Activated naive CD4-positive, alpha-beta T cell treated with anti-CD3 and anti-CD28 coated beads for 36 hours (primary cell): ENCODE measurements around the gene FBXO3. TPM values are rescaled to one million over a fixed set of nuclear protein-coding genes. Genes with fewer than 3 reads are reported as not detected.
A peak's percentile ranks its signal among the peaks of the same experiment; 100 is the strongest.

ENCODE experiments used
- CTCF ChIA-PET: fragments of 350-600 bp; sonication (Branson Sonifier 250); formaldehyde crosslinking; loops from one replicate; lab custom pipeline; 2021; ENCODE audit warnings: antibody characterized with exemption; lab: Charles Lee
- DNase-seq: peaks from one replicate; pipeline ENCODE4 v3.0.0-alpha.2; 2020
- H3K27ac Mint-ChIP-seq: one replicate; pipeline ENCODE4 v1.8.0; 2021; ENCODE audit warnings: mild to moderate bottlenecking, mixed read lengths
- H3K27me3 Mint-ChIP-seq: one replicate; pipeline ENCODE4 v1.8.0; 2021; ENCODE audit warnings: low read depth, mixed read lengths
- H3K36me3 Mint-ChIP-seq: one replicate; pipeline ENCODE4 v1.8.0; 2021; ENCODE audit warnings: low read depth, mixed read lengths
- H3K4me1 Mint-ChIP-seq: one replicate; pipeline ENCODE4 v1.8.0; 2021; ENCODE audit warnings: low read depth, mixed read lengths
- H3K4me3 Mint-ChIP-seq: one replicate; pipeline ENCODE4 v1.8.0; 2021; ENCODE audit warnings: mild to moderate bottlenecking, moderate library complexity, mixed read lengths
- H3K9me3 Mint-ChIP-seq: one replicate; pipeline ENCODE4 v1.8.0; 2021; ENCODE audit warnings: mixed read lengths
- intact Hi-C: fragments of 100-400 bp; cut with micrococcal nuclease; formaldehyde crosslinking; loops from one replicate; pipeline ENCODE4 v1.15.1; 2023
- total RNA-seq, 2 experiments: library from RNA; stranded (reverse); gene quantifications; one replicate each; pipeline ENCODE4 v1.2.3, GENCODE V29; 2021

FBXO3 gene
- total RNA-seq, 2 experiments from 2014 or later, result 12.2 to 12.9 TPM

DNA sequence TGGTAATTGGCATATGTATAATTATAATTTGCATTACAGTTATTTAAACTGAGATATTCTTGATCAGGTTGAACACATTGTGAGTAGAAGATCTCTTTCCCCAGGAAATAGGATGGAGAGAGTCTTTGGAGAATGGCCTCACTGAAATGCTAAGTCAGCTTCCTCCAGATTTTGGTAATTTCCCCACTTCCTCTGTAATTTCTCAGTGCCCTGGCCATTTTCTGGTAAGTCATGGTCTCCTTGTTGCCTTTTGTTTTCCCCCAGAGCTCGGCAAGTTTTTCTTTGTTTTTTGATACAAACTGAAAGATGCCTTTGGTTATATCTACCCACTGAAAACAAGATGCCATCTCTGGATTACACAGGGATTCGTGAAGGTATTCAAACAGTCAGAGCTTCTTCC, 12.8 kb upstream of the FBXO3 start:
- Mint-ChIP-seq H3K36me3 (no peaks in the 10 kb centered on the region), H3K27me3 (peaks cover 32% of the 10 kb centered on the region), H3K9me3 (no peaks in the 10 kb centered on the region), H3K4me3 (no peak overlapping the region), H3K4me1 (peaks cover 4% of the 10 kb centered on the region), H3K27ac (no peak overlapping the region)
- CTCF ChIA-PET, result interaction anchor here (3.1 kb wide), 1 partner anchor 20 kb away, joined by 17 read pairs; no protein-coding TSS in a partner anchor
- intact Hi-C loops, result no loop called here
- no peak for DNase-seq

DNA sequence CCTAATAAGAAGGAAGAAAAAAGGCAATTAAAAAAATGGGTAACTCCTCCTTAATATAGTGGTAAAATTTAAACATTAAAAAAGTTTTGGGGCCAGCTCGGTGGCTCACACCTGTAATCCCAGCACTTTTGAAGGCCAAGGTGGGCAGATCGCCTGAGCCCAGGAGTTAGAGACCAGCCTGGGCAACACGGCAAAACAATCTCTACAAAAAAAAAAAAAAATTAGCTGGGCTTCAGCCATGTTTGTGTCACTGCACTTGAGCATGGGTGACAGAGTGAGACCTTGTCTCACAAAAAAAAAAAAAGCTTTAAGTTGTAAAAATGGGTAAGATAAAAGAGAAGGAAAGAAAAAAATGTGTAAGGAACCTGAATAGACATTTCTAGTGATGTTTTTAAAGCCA, 11.3 kb upstream of the FBXO3 start:
- peaks cover 4% of the 10 kb centered on the region for H3K4me1 Mint-ChIP-seq
- H3K27me3 Mint-ChIP-seq, result peaks cover 29% of the 10 kb centered on the region
- CTCF ChIA-PET, result interaction anchor here (0.7 to 3.1 kb wide), 2 partner anchors 21 to 483 kb away, joined by 4 to 17 read pairs; no protein-coding TSS in a partner anchor

DNA sequence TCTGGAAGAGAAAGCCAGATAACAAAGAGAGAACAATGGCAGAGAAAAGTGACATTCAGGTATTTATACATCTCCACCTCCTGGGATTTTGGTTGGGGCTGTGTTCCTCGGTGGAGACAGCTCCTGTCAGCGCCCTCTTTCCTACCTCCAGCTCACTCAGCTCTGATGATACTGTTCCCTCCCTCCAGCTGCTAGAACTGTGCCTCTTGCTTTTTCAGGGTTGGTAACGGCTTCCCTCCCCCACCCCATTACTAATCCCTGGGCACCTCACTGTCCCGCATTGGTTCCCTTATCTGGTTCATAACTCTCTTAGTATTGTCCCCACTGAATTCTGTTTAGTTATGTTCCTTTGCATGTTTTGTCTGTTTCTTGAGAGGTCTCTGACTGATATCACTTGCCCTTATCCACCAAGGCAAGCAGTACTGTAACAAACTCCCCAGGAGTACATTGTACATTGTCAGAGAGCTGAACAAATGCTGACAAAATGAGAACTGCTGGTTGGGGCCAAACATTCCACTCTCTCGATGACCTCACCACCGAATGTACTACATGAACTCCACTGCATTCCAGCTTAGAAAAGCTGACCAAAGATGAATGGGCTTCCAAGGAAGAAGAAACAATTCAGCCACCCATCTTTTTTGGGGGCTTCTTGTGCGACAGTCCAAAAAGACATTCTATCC, 5.7 kb upstream of the FBXO3 start:
- Mint-ChIP-seq H3K36me3 (no peaks in the 10 kb centered on the region), H3K27ac (no peak overlapping the region), H3K27me3 (peaks cover 28% of the 10 kb centered on the region), H3K4me1 (peaks cover 9% of the 10 kb centered on the region), H3K9me3 (no peaks in the 10 kb centered on the region), H3K4me3 (no peak overlapping the region)
- intact Hi-C loops, result loop anchor here (10.0 kb wide), 2 partner anchors 885 to 1195 kb away; partner anchors contain the start of genes EIF3M and QSER1
- CTCF ChIA-PET, result interaction anchor here (1.2 kb wide), 1 partner anchor 208 kb away, joined by 3 read pairs; no protein-coding TSS in a partner anchor
- DNase-seq, result no peak

More for the DNA sequence above, 11.3 kb upstream of the FBXO3 start:
- Mint-ChIP-seq H3K9me3 (no peaks in the 10 kb centered on the region), H3K4me3 (no peak overlapping the region), H3K27ac (no peak overlapping the region), H3K36me3 (no peaks in the 10 kb centered on the region)
- intact Hi-C loops, result no loop called here
- no peak for DNase-seq

DNA sequence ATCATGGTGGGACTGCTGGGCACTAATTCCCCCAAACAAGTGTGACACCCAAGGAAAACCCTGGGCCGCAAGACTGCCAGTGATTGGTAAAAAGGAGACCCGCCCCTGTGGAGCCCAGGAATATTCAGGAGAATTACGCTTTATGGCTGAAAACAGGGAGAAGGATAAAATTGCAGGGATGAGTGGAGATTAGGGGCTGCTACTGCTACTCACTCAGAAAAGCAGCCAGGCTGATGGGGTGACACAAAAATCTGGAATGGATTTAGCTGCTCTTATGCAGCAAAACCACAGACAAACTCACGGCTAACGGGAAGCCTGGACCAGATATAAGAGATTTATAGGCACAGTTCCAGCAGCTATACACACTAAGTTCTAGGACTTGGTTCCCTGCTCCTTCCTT, 4.4 kb upstream of the FBXO3 start:
- Mint-ChIP-seq H3K27me3 (peaks cover 23% of the 10 kb centered on the region), H3K27ac (no peak overlapping the region)
- intact Hi-C loops, result loop anchor here (10.0 kb wide), 2 partner anchors 884 to 1194 kb away; partner anchors contain the start of genes EIF3M and QSER1

DNA sequence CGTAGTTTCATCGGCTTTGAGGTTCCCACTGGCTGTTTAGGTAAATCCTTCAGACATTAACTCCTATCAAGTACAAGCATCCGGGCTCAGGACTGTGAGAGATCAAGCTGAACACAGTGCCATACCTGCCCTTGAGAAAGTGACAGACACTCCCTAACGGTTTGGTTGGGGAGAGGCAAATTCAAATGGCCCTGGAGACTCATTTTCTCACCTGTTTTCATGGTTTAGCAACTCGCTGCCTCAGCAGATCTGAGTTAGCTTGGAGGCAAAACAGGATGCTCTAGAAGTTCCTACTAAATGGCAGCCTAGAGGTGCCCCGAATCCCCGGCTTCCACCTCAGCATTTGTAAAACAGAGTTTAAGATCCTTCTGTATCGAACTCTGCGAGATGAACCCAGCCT, 3.6 kb upstream of the FBXO3 start:
- Mint-ChIP-seq H3K36me3 (no peaks in the 10 kb centered on the region), H3K4me3 (no peak overlapping the region), H3K4me1 (peaks cover 17% of the 10 kb centered on the region), H3K27me3 (peaks cover 22% of the 10 kb centered on the region), H3K9me3 (no peaks in the 10 kb centered on the region), H3K27ac (no peak overlapping the region)
- CTCF ChIA-PET, result interaction anchor here (1.0 kb wide), 1 partner anchor 10 kb away, joined by 3 read pairs; no protein-coding TSS in a partner anchor
- intact Hi-C loops, result loop anchor here (10.0 kb wide), 2 partner anchors 883 to 1193 kb away; partner anchors contain the start of genes EIF3M and QSER1
- DNase-seq, result no peak

More for the DNA sequence above, 4.4 kb upstream of the FBXO3 start:
- DNase-seq, result no peak
- H3K4me1 Mint-ChIP-seq, result peaks cover 13% of the 10 kb centered on the region
- no peaks in the 10 kb centered on the region for H3K9me3 Mint-ChIP-seq
- CTCF ChIA-PET, result no interaction called here
- H3K4me3 Mint-ChIP-seq, result no peak overlapping the region
- H3K36me3 Mint-ChIP-seq, result no peaks in the 10 kb centered on the region

DNA sequence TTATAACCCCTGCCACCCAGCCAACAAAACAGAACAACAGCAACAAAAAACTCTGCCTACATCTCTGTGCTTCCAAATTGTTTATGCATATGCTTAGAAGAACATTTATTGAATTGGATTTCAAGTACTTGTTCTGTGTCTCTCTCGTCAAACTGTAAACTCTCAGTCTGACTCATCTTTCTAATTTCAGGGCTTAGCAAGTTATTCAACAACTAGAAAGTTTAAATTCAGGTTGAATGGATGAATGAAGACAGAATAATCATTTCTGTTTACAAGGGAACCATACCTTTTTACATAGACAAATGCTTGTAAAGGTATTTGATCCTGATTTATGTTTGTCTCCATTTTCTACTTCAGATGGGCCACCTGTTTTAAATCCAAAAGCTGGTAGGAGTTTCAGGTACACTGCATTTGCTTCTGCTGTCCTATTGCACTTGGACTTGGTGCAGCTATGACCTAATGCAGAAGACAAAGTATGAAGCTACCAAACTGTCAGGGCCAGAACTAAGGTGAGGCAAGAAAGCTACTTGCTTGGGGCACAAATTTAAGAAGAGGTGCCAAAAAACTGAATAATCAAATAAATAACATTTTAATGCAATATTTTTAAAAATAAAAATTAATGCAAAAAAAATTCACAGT, 1.6 kb upstream of the FBXO3 start:
- Mint-ChIP-seq H3K4me1 (peaks cover 32% of the 10 kb centered on the region), H3K27ac (no peak overlapping the region), H3K27me3 (peaks cover 19% of the 10 kb centered on the region), H3K4me3 (peak overlapping the region; percentile 90), H3K9me3 (no peaks in the 10 kb centered on the region), H3K36me3 (no peaks in the 10 kb centered on the region)
- CTCF ChIA-PET, result interaction anchor here (0.5 kb wide), 1 partner anchor 16 kb away, joined by 3 read pairs; no protein-coding TSS in a partner anchor
- no peak for DNase-seq
- intact Hi-C loops, result loop anchor here (2.0 to 10.0 kb wide), 3 partner anchors 737 to 1191 kb away; partner anchors contain the start of genes EIF3M, QSER1 and TCP11L1

DNA sequence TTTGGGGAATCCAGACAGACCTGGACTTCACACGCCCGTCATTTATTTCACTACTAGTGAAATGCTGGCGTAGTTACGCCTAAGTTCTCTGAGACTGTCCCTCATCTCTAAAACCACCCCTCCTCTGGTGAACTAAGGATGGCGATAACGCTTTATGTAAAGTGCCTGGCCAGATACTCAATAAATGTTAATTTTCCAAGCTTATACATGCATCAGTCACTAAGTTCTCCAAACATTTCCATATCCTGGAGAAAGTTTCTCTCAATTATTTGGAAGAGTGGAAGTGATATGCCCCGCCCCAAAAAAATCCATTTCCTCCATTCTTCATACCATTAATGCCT, 1.1 kb upstream of the FBXO3 start:
- H3K27ac Mint-ChIP-seq, result no peak overlapping the region

DNA sequence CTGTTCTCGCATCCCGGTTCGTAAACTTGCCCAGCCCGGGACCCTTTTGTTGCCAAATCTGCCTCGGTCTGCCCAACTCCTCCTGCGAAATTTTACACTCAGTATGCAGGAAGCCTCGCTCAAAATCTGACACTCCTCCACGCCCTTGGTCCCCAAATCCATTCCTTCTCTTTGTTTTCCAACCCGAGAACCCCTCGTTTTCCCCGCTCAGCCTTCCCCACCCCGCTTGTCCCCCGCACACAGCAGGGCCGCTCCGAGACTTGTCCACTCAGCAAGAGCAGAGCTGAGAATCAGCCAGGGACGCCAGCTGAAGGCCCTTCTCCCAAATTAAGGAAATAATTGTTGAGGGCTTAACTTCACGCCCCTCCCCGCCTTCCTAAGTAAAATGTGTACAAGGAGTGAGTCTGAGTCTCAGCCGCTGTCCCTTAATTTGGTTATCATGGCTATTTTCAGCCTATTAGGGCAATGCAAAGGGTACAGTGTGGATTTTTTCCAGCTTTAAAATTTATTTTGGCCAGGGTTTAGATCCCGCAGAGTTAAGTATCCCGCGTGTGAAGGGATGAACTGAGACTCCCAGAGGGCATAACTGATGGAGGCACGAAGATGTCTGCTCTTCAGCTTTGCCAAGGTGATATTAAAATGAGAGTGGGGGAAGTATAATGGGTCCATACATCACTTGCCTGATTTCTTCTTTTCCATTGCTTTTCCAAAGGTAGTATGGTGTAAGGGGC, 581 bp upstream of the FBXO3 start:
- CTCF ChIA-PET, result interaction anchor here (0.5 to 0.8 kb wide), 3 partner anchors 15 to 38 kb away, joined by 3 read pairs; no protein-coding TSS in a partner anchor

More for the DNA sequence above, 1.1 kb upstream of the FBXO3 start:
- DNase-seq, result no peak
- Mint-ChIP-seq H3K4me3 (peak overlapping the region; percentile 90), H3K36me3 (no peaks in the 10 kb centered on the region), H3K9me3 (no peaks in the 10 kb centered on the region), H3K27me3 (peaks cover 18% of the 10 kb centered on the region), H3K4me1 (peaks cover 33% of the 10 kb centered on the region)
- intact Hi-C loops, result loop anchor here (2.0 to 10.0 kb wide), 3 partner anchors 737 to 1191 kb away; partner anchors contain the start of genes EIF3M, QSER1 and TCP11L1
- CTCF ChIA-PET, result interaction anchor here (0.5 kb wide), 1 partner anchor 15 kb away, joined by 3 read pairs; no protein-coding TSS in a partner anchor

DNA sequence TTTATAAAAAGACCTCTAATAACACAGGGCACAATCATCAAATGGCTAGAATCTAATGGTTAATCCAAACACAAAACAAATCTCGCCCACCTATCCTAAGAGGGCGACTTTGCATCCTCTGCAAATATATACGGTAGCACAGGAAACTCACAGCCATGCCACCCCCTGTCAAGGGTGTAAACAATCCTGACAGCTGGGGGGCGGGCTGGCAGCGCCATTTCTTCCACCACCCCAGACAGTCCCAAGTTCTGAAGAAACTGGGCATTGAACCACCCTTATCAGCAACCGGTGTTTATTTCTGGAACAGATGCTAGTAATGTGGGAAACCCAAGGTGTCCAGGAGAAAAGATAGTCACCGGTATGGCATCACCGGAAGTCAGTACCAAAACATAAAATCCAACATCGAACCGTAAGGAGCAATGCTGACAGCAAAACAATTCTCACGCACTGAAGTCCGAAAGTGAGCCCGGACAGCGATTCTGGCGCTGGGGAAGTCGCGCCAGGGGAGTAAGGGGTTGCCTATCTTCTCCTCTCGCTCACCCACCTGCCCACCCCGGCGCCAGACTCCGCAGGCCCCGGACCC, 825 bp downstream of the FBXO3 start:
- intact Hi-C loops, result loop anchor here (2.0 to 10.0 kb wide), 3 partner anchors 515 to 1189 kb away; partner anchors contain the start of genes EIF3M and QSER1
- peak overlapping the region; percentile 90 for H3K4me3 Mint-ChIP-seq

More for the DNA sequence above, 581 bp upstream of the FBXO3 start:
- Mint-ChIP-seq H3K9me3 (no peaks in the 10 kb centered on the region), H3K4me1 (peaks cover 38% of the 10 kb centered on the region), H3K4me3 (peak overlapping the region; percentile 90), H3K27ac (no peak overlapping the region), H3K36me3 (no peaks in the 10 kb centered on the region), H3K27me3 (peaks cover 13% of the 10 kb centered on the region)
- no peak for DNase-seq
- intact Hi-C loops, result loop anchor here (1.0 to 10.0 kb wide), 7 partner anchors 39 to 1190 kb away; partner anchors contain the start of genes C11orf91, CAPRIN1, CD59 and CSTF3

DNA sequence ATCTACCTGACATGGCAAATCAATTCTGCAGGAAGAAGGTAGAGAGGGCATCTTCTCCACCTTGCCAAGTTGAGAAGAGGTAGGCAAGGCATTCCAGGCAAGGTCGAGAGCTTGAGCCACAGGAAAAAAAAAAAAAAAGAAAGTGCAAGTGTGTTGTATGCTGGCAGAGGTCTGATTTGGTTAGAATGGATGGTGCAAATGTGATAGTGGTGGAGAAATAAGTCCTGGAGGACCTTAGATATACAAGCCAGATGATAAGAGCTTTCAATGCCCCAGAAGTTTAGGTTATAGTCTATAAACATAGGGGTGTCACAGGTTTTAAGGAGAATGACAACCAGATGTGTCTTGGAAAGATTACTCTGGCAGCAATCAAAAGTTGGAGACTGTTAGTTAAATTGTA, 1.4 kb downstream of the FBXO3 start:
- Mint-ChIP-seq H3K36me3 (peaks cover 6% of the 10 kb centered on the region), H3K4me3 (no peak overlapping the region), H3K27me3 (peaks cover 8% of the 10 kb centered on the region), H3K27ac (no peak overlapping the region), H3K4me1 (peaks cover 40% of the 10 kb centered on the region), H3K9me3 (no peaks in the 10 kb centered on the region)
- CTCF ChIA-PET, result interaction anchor here (0.6 kb wide), 1 partner anchor 12 kb away, joined by 3 read pairs; no protein-coding TSS in a partner anchor
- no peak for DNase-seq
- intact Hi-C loops, result loop anchor here (2.0 to 10.0 kb wide), 3 partner anchors 514 to 1188 kb away; partner anchors contain the start of genes EIF3M and QSER1

More for the DNA sequence above, 825 bp downstream of the FBXO3 start:
- H3K9me3 Mint-ChIP-seq, result no peaks in the 10 kb centered on the region
- H3K27ac Mint-ChIP-seq, result peak overlapping the region; percentile 73
- peak; percentile 58 for DNase-seq
- H3K27me3 Mint-ChIP-seq, result peaks cover 10% of the 10 kb centered on the region
- CTCF ChIA-PET, result interaction anchor here (0.6 to 0.7 kb wide), 2 partner anchors 13 to 39 kb away, joined by 3 read pairs; no protein-coding TSS in a partner anchor
- peaks cover 6% of the 10 kb centered on the region for H3K36me3 Mint-ChIP-seq
- peaks cover 40% of the 10 kb centered on the region for H3K4me1 Mint-ChIP-seq

DNA sequence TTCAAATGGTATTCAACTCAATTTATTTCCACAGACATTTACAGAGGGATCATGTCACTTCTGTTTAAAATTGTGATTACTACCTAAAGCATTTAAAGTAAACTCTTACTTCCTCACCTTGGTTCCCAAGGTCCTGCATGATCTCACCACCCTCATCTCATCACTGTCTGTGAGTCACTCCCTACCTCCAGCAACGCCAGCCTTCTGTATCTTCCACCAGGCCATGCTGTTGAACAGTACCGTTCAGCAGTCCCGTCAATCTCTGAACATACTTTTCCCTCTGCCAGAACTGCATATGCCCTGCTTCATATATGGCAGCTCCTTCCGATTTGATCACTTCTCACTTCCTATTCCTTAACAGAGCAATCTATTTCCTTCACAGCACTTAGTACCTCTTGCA, 2.0 kb downstream of the FBXO3 start:
- peaks cover 40% of the 10 kb centered on the region for H3K4me1 Mint-ChIP-seq
- peaks cover 6% of the 10 kb centered on the region for H3K27me3 Mint-ChIP-seq
- peak overlapping the region; percentile 5 for H3K27ac Mint-ChIP-seq
- no peak overlapping the region for H3K4me3 Mint-ChIP-seq
- intact Hi-C loops, result loop anchor here (2.0 to 10.0 kb wide), 3 partner anchors 513 to 1187 kb away; partner anchors contain the start of genes EIF3M and QSER1
- DNase-seq, result no peak
- H3K36me3 Mint-ChIP-seq, result peaks cover 6% of the 10 kb centered on the region
- CTCF ChIA-PET, result no interaction called here
- H3K9me3 Mint-ChIP-seq, result no peaks in the 10 kb centered on the region
